Activated naive CD4-positive, alpha-beta T cell treated with anti-CD3 and anti-CD28 coated beads, Interleukin-2, amount 50 U/mL, for 72 hours (primary cell): ENCODE results near the gene OR1K1. TPM values are rescaled to one million over a fixed set of nuclear protein-coding genes. Genes with fewer than 3 reads are reported as not detected.

Experiments used
- ATAC-seq, 2 donors: fragments of 150-1000 bp; cut with Tn5 transposase; 2 replicates each; pipeline ENCODE4 v1.10.0; 2021; ENCODE audit warnings: mild to moderate bottlenecking in 2 of 2, moderate library complexity in 2 of 2
- DNase-seq, 2 donors: peaks; one replicate each; pipeline ENCODE4 v3.0.0; 2021 to 2022; ENCODE audit warnings: low spot score in 2 of 2
- H3K27ac Mint-ChIP-seq, 2 donors: one replicate each; pipeline ENCODE4 v1.8.0; 2022; ENCODE audit warnings: mild to moderate bottlenecking in 2 of 2, mixed read lengths in 2 of 2
- H3K36me3 Mint-ChIP-seq, 2 donors: one replicate each; pipeline ENCODE4 v1.8.0; 2022; ENCODE audit warnings: mixed read lengths in 2 of 2
- H3K9me3 Mint-ChIP-seq, 2 donors: one replicate each; pipeline ENCODE4 v1.8.0; 2022; ENCODE audit warnings: mixed read lengths in 2 of 2
- total RNA-seq, 2 donors: library from RNA; stranded (reverse); gene quantifications; one replicate each; pipeline ENCODE4 v1.2.3, GENCODE V29; 2022

The OR1K1 gene
- total RNA-seq, result not detected

- H3K27ac Mint-ChIP-seq, result no peak within 1 kb of the TSS
- peaks cover 0 to 1% of the 10 kb centered on the region in 2 donors for H3K9me3 Mint-ChIP-seq
- ATAC-seq (no peak), DNase-seq (no peak)
- peaks cover 0 to 2% of the 10 kb centered on the region in 2 donors for H3K36me3 Mint-ChIP-seq
These were observed at the start of gene OR1K1 for GRCh38 chr9:122800066-122801060. Gene OR1K1, plus strand, starts transcription at chr9:122800123. Its CDS starts 0 bp downstream, at chr9:122800123.

- peaks cover 22 to 27% of the 10 kb centered on the region in 2 donors for H3K36me3 Mint-ChIP-seq
- ATAC-seq (peak in 1 of 2 donors; percentile 22), DNase-seq (no peak)
- no peak overlapping the region for H3K27ac Mint-ChIP-seq
- peaks cover 26 to 31% of the 10 kb centered on the region in 2 donors for H3K9me3 Mint-ChIP-seq
These were observed 45.1 kb upstream of the OR1K1 start for GRCh38 chr9:122754825-122755224.

GRCh38 chr9:122767817-122768216, 32.1 kb upstream of the OR1K1 start:
- H3K9me3 Mint-ChIP-seq, result peaks cover 27 to 36% of the 10 kb centered on the region in 2 donors
- DNase-seq (no peak), ATAC-seq (no peak)
- H3K36me3 Mint-ChIP-seq, result peaks cover 22 to 28% of the 10 kb centered on the region in 2 donors
- no peak overlapping the region for H3K27ac Mint-ChIP-seq

GRCh38 chr9:122777052-122777451, 22.9 kb upstream of the OR1K1 start:
- H3K27ac Mint-ChIP-seq, result no peak overlapping the region
- DNase-seq (no peak), ATAC-seq (no peak)
- peaks cover 5 to 9% of the 10 kb centered on the region in 2 donors for H3K9me3 Mint-ChIP-seq
- H3K36me3 Mint-ChIP-seq, result peaks cover 0 to 3% of the 10 kb centered on the region in 2 donors

GRCh38 chr9:122777935-122778627, 21.8 kb upstream of the OR1K1 start:
- no peak for ATAC-seq
- peaks cover 0 to 4% of the 10 kb centered on the region in 2 donors for H3K9me3 Mint-ChIP-seq
- no peaks in the 10 kb centered on the region for H3K36me3 Mint-ChIP-seq
- H3K27ac Mint-ChIP-seq, result no peak overlapping the region
- no peak for DNase-seq

GRCh38 chr9:122779181-122779580, 20.7 kb upstream of the OR1K1 start:
- ATAC-seq (no peak), DNase-seq (no peak)
- H3K9me3 Mint-ChIP-seq, result no peaks in the 10 kb centered on the region
- H3K36me3 Mint-ChIP-seq, result no peaks in the 10 kb centered on the region
- no peak overlapping the region for H3K27ac Mint-ChIP-seq

GRCh38 chr9:122780026-122780425, 19.9 kb upstream of the OR1K1 start:
- no peak for DNase-seq
- H3K9me3 Mint-ChIP-seq, result no peaks in the 10 kb centered on the region
- ATAC-seq, result no peak
- H3K27ac Mint-ChIP-seq, result no peak overlapping the region
- H3K36me3 Mint-ChIP-seq, result no peaks in the 10 kb centered on the region

GRCh38 chr9:122781671-122782070, 18.3 kb upstream of the OR1K1 start:
- H3K36me3 Mint-ChIP-seq, result no peaks in the 10 kb centered on the region
- no peaks in the 10 kb centered on the region for H3K9me3 Mint-ChIP-seq

GRCh38 chr9:122785269-122785668, 14.7 kb upstream of the OR1K1 start:
- no peak for DNase-seq
- ATAC-seq, result no peak

More at GRCh38 chr9:122781671-122782070, 18.3 kb upstream of the OR1K1 start:
- H3K27ac Mint-ChIP-seq, result no peak overlapping the region
- DNase-seq (no peak), ATAC-seq (no peak)

GRCh38 chr9:122786338-122786737, 13.6 kb upstream of the OR1K1 start:
- Mint-ChIP-seq H3K9me3 (no peaks in the 10 kb centered on the region), H3K27ac (no peak overlapping the region), H3K36me3 (no peaks in the 10 kb centered on the region)
- no peak for ATAC-seq
- no peak for DNase-seq

More at GRCh38 chr9:122785269-122785668, 14.7 kb upstream of the OR1K1 start:
- Mint-ChIP-seq H3K9me3 (no peaks in the 10 kb centered on the region), H3K36me3 (no peaks in the 10 kb centered on the region), H3K27ac (no peak overlapping the region)

GRCh38 chr9:122788831-122789230, 11.1 kb upstream of the OR1K1 start, which contains the start of gene OR5C1:
Gene OR5C1, plus strand, starts transcription at chr9:122788933. Its CDS starts 0 bp downstream, at chr9:122788933.
- H3K36me3 Mint-ChIP-seq, result no peaks in the 10 kb centered on the region
- peak within 1 kb of the TSS in 1 of 2 donors; percentile 17 for H3K27ac Mint-ChIP-seq
- ATAC-seq, result no peak
- no peak for DNase-seq
- peaks cover 0 to 1% of the 10 kb centered on the region in 2 donors for H3K9me3 Mint-ChIP-seq

GRCh38 chr9:122789256-122790046, 10.5 kb upstream of the OR1K1 start:
- H3K27ac Mint-ChIP-seq, result no peak overlapping the region
- no peaks in the 10 kb centered on the region for H3K36me3 Mint-ChIP-seq
- DNase-seq, result no peak
- peaks cover 0 to 6% of the 10 kb centered on the region in 2 donors for H3K9me3 Mint-ChIP-seq
- no peak for ATAC-seq

GRCh38 chr9:122791872-122792669, 7.9 kb upstream of the OR1K1 start:
- ATAC-seq (no peak), DNase-seq (no peak)
- H3K9me3 Mint-ChIP-seq, result peaks cover 0 to 6% of the 10 kb centered on the region in 2 donors
- H3K27ac Mint-ChIP-seq, result no peak overlapping the region
- H3K36me3 Mint-ChIP-seq, result no peaks in the 10 kb centered on the region

- DNase-seq (no peak), ATAC-seq (peak; percentile 43 to 66)
- no peaks in the 10 kb centered on the region for H3K36me3 Mint-ChIP-seq
These were observed 2.4 kb upstream of the OR1K1 start for GRCh38 chr9:122797316-122798063.

GRCh38 chr9:122806661-122807060, 6.7 kb downstream of the OR1K1 start:
- ATAC-seq (peak; percentile 19 to 40), DNase-seq (peak in 1 of 2 donors; percentile 15)
- Mint-ChIP-seq H3K36me3 (peaks cover 8 to 20% of the 10 kb centered on the region in 2 donors), H3K9me3 (peaks cover 0 to 9% of the 10 kb centered on the region in 2 donors), H3K27ac (peak overlapping the region; percentile 79 to 90)

More at GRCh38 chr9:122797316-122798063, 2.4 kb upstream of the OR1K1 start:
- Mint-ChIP-seq H3K27ac (no peak overlapping the region), H3K9me3 (peaks cover 0 to 6% of the 10 kb centered on the region in 2 donors)
